Esophagus muscularis mucosa (tissue), 4 donors: Measurements from ENCODE around the gene IFI6. TPM values are rescaled to one million over a fixed set of nuclear protein-coding genes. Genes with fewer than 3 reads are reported as not detected.

ENCODE experiments used
- DNase-seq: peaks from one replicate; pipeline ENCODE4 v3.0.0-alpha.2; 2017; ENCODE audit errors: extremely low spot score
- H3K27ac ChIP-seq, 4 donors: fragments of 200-600 bp; sonication (generic); replicated peaks in 1 of 4; 1 replicate in 3 of 4; 2 replicates in 1 of 4; pipeline ENCODE4 v1.5.1; 2016 to 2019; ENCODE audit warnings: mild to moderate bottlenecking in 1 of 4
- H3K27me3 ChIP-seq, 4 donors: fragments of 200-600 bp; sonication (generic); one replicate each; pipeline versions ENCODE4 v1.5.1 to v1.6.0; 2016 to 2019
- H3K36me3 ChIP-seq, 4 donors: fragments of 200-600 bp; sonication (generic); one replicate each; pipeline ENCODE4 v1.5.1; 2016 to 2019
- H3K4me1 ChIP-seq, 4 donors: fragments of 200-600 bp; sonication (generic); one replicate each; pipeline ENCODE4 v1.5.1; 2016 to 2019
- H3K4me3 ChIP-seq, 4 donors: fragments of 200-600 bp; sonication (generic); 1 replicate in 2 of 4; 2 replicates in 2 of 4; pipeline ENCODE4 v1.5.1; 2016 to 2019; ENCODE audit warnings: mild to moderate bottlenecking in 4 of 4, moderate library complexity in 1 of 4
- H3K9me3 ChIP-seq, 4 donors: fragments of 200-600 bp; sonication (generic); 1 replicate in 3 of 4; 2 replicates in 1 of 4; pipeline ENCODE4 v1.5.1; 2016 to 2019
- CTCF ChIP-seq, 3 experiments: fragments of 200-600 bp in 2 of 3; fragments of 450-650 bp in 1 of 3; sonication (generic) in 2 of 3; IDR thresholded peaks; one replicate each; pipeline ENCODE4 v1.5.1; 2017 to 2019; ENCODE audit warnings: antibody characterized with exemption in 3 of 3, mild to moderate bottlenecking in 2 of 3, moderate library complexity in 1 of 3
- EP300 ChIP-seq: sonication (generic); formaldehyde crosslinking; IDR thresholded peaks from one replicate; pipeline ENCODE4 v1.6.1; 2017; ENCODE audit warnings: antibody characterized with exemption
- POLR2A ChIP-seq: fragments of 450-650 bp; IDR thresholded peaks from one replicate; pipeline ENCODE4 v1.6.1; 2017; ENCODE audit warnings: antibody characterized with exemption, moderate library complexity, mild to moderate bottlenecking, low read depth
- POLR2AphosphoS5 ChIP-seq, 2 donors: sonication (generic); formaldehyde crosslinking; IDR thresholded peaks; one replicate each; pipeline ENCODE4 v1.6.1; 2017; ENCODE audit warnings: antibody characterized with exemption in 2 of 2
- WGBS: methylation state at CpG from one replicate; pipeline ENCODE4 v1.1.5; 2018; 5-methylcytosine and 5-hydroxymethylcytosine counted together
- intact Hi-C: fragments of 100-400 bp; cut with DNase I; formaldehyde crosslinking; loops from one replicate; pipeline ENCODE4 v1.15.1; 2023
- total RNA-seq, 4 donors: library from RNA; depleted of rRNA; stranded (reverse); fragments of >200 nt; gene quantifications; one replicate each; pipeline versions ENCODE4 v1.1.0 to v1.2.1, GENCODE V29; 2016

IFI6 gene
- 10 to 100 TPM; 33.2 to 86.3 (median 70.2) TPM for total RNA-seq

GRCh38 chr1:27671964-27672749, at the start of gene IFI6:
TSS of gene IFI6 (minus strand) at chr1:27672192. CDS start at chr1:27669314, 2,878 bp downstream.
- WGBS, result 1% methylated on average over 9 of the region's 10 CpGs
- Histone ChIP-seq H3K9me3 (no peaks in the 10 kb centered on the region), H3K27me3 (no peaks in the 10 kb centered on the region), H3K27ac (peak within 1 kb of the TSS; percentile 85 to 91 (median 88)), H3K4me1 (peaks cover 25 to 48% (median 39%) of the 10 kb centered on the region in 4 donors), H3K4me3 (peak within 1 kb of the TSS; percentile 57 to 65 (median 60)), H3K36me3 (peaks cover 0 to 15% (median 2%) of the 10 kb centered on the region in 4 donors)
- peak; percentile 30 to 59 (median 50) for TF ChIP-seq CTCF (IDR thresholded peaks at IDR 0.05)
- TF ChIP-seq EP300, result no peak
- no peak for TF ChIP-seq POLR2A
- peak; percentile 82 to 92 for TF ChIP-seq POLR2AphosphoS5 (IDR thresholded peaks at IDR 0.05)
- intact Hi-C loops, result loop anchor here (5.0 to 10.0 kb wide), 2 partner anchors 55 to 163 kb away; partner anchors contain the start of genes FAM76A and PPP1R8
- peak; percentile 95 for DNase-seq

- H3K9me3 ChIP-seq, result peaks cover 0 to 7% (median 0%) of the 10 kb centered on the region in 4 donors
- no peak for DNase-seq
- H3K27me3 ChIP-seq, result no peaks in the 10 kb centered on the region
- no peak overlapping the region for H3K4me3 ChIP-seq
- no peak for TF ChIP-seq CTCF (IDR thresholded peaks at IDR 0.05)
- TF ChIP-seq POLR2A, result no peak
- TF ChIP-seq EP300, result no peak
- TF ChIP-seq POLR2AphosphoS5 (IDR thresholded peaks at IDR 0.05), result no peak
- peaks cover 0 to 2% (median under 1%) of the 10 kb centered on the region in 4 donors for H3K4me1 ChIP-seq
- intact Hi-C loops, result loop anchor here (10.0 kb wide), 1 partner anchor 115 kb away; the partner anchor contains the start of gene PPP1R8
- H3K27ac ChIP-seq, result no peak overlapping the region
- 73% methylated on average over 5 of the region's 5 CpGs for WGBS
- no peaks in the 10 kb centered on the region for H3K36me3 ChIP-seq
These were observed 47.6 kb upstream of the IFI6 start for GRCh38 chr1:27719286-27720251.

- WGBS, result 78% methylated on average over 2 of the region's 2 CpGs
These were observed 44.4 kb upstream of the IFI6 start for GRCh38 chr1:27716262-27716895.

More at GRCh38 chr1:27716262-27716895, 44.4 kb upstream of the IFI6 start:
- Histone ChIP-seq H3K36me3 (no peaks in the 10 kb centered on the region), H3K27me3 (no peaks in the 10 kb centered on the region), H3K9me3 (peaks cover 0 to 7% (median 0%) of the 10 kb centered on the region in 4 donors), H3K4me3 (no peak overlapping the region), H3K4me1 (no peaks in the 10 kb centered on the region), H3K27ac (no peak overlapping the region)
- DNase-seq, result no peak
- TF ChIP-seq CTCF (IDR thresholded peaks at IDR 0.05) (no peak), POLR2A (no peak), EP300 (no peak), POLR2AphosphoS5 (IDR thresholded peaks at IDR 0.05) (no peak)
- intact Hi-C loops, result no loop called here
